Hepatocyte (in vitro differentiated cells): Measurements from ENCODE around the gene KRAS. TPM values are rescaled to one million over a fixed set of nuclear protein-coding genes. Genes with fewer than 3 reads are reported as not detected.

Experiments
- DNase-seq: peaks from one replicate; pipeline ENCODE4 v3.0.0-alpha.2; 2016; ENCODE audit warnings: low spot score
- H2AFZ ChIP-seq: fragments of 200-600 bp; sonication (generic); 2 replicates; pipeline ENCODE4 v1.6.0; 2016; ENCODE audit warnings: antibody characterized with exemption, mild to moderate bottlenecking
- H3K27ac ChIP-seq: fragments of 200-600 bp; sonication (generic); 2 replicates; pipeline ENCODE4 v1.5.1; 2016; ENCODE audit warnings: mild to moderate bottlenecking
- H3K27me3 ChIP-seq: fragments of 200-600 bp; sonication (generic); 2 replicates; pipeline ENCODE4 v1.6.1; 2016
- H3K36me3 ChIP-seq: fragments of 200-600 bp; sonication (generic); replicated peaks from 2 replicates; pipeline ENCODE4 v1.5.1; 2016; ENCODE audit warnings: low read depth; ENCODE audit not compliant: insufficient read depth
- H3K4me1 ChIP-seq: fragments of 200-600 bp; sonication (generic); 2 replicates; pipeline ENCODE4 v1.5.1; 2016; ENCODE audit warnings: mild to moderate bottlenecking, moderate library complexity; ENCODE audit not compliant: insufficient read depth
- H3K4me2 ChIP-seq: fragments of 200-600 bp; sonication (generic); 2 replicates; pipeline ENCODE4 v1.6.0; 2016
- H3K4me3 ChIP-seq: fragments of 200-600 bp; sonication (generic); 2 replicates; pipeline ENCODE4 v1.5.1; 2016; ENCODE audit warnings: mild to moderate bottlenecking
- H3K79me2 ChIP-seq: fragments of 200-600 bp; sonication (generic); 2 replicates; pipeline ENCODE4 v1.6.0; 2017; ENCODE audit warnings: mild to moderate bottlenecking
- H3K9me2 ChIP-seq: fragments of 200-600 bp; sonication (generic); replicated peaks from 2 replicates; pipeline ENCODE4 v1.6.0; 2017; ENCODE audit warnings: mild to moderate bottlenecking; ENCODE audit not compliant: insufficient read depth
- H3K9me3 ChIP-seq: fragments of 200-600 bp; sonication (generic); 2 replicates; pipeline ENCODE4 v1.5.1; 2016; ENCODE audit warnings: low read depth, mild to moderate bottlenecking
- H4K20me1 ChIP-seq: fragments of 200-600 bp; sonication (generic); 2 replicates; pipeline ENCODE4 v1.6.0; 2016; ENCODE audit warnings: mild to moderate bottlenecking; ENCODE audit not compliant: insufficient read depth, poor library complexity, severe bottlenecking
- CTCF ChIP-seq: fragments of 200-600 bp; sonication (generic); IDR thresholded peaks from 2 replicates; pipeline ENCODE4 v1.5.1; 2016; ENCODE audit warnings: antibody characterized with exemption, mild to moderate bottlenecking; ENCODE audit not compliant: poor library complexity
- EZH2 ChIP-seq: fragments of 200-600 bp; sonication (generic); IDR thresholded peaks from 2 replicates; pipeline ENCODE4 v1.6.1; 2016; ENCODE audit warnings: antibody characterized with exemption, mild to moderate bottlenecking, borderline replicate concordance
- EZH2phosphoT487 ChIP-seq: fragments of 200-600 bp; sonication (generic); IDR thresholded peaks from one replicate; pipeline ENCODE4 v1.6.1; 2018; ENCODE audit warnings: antibody characterized with exemption, mild to moderate bottlenecking, low read depth, moderate library complexity; ENCODE audit not compliant: unreplicated experiment, severe bottlenecking
- WGBS: methylation state at CpG from one replicate; pipeline ENCODE4 v1.1.6; 2016; ENCODE audit warnings: low lambda C conversion rate; ENCODE audit errors: missing lambda C conversion rate; 5-methylcytosine and 5-hydroxymethylcytosine counted together
- polyA plus RNA-seq: library from polyadenylated mRNA; unstranded; fragments of >200 nt; fragmentation: Nextera tagmentation; extraction: Ambion mirVana; gene quantifications from 2 replicates; pipeline ENCODE4 v1.2.1, GENCODE V29; 2016
- total RNA-seq: library from RNA; depleted of rRNA; stranded (reverse); fragments of >200 nt; gene quantifications from 2 replicates; pipeline ENCODE4 v1.2.3, GENCODE V29; 2014

KRAS gene
- total and polyA plus RNA-seq, 2 experiments from 2014 or later = 42.5 to 43.6 TPM

DNA sequence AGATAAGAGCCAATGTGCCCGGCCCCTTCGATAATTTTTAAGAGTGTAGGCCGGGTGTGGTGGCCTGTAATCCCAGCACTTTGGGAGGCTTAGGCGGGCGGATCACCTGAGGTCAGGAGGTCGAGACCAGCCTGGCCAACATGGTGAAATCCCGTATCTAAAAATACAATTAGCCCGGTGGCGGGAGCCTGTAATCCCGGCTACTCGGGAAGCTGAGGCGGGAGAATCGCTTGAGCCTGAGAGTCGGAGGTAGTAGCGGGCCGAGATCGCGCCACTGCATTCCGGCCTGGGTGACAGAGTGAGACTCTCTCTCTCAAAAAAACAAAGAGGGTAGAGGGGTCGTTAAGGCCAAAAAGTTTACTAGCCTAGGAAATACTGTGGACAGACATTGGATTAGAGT is 2.6 kb downstream of the KRAS start:
- 94% methylated on average over 20 of the region's 20 CpGs for WGBS
- H2AFZ ChIP-seq = no peak overlapping the region
- TF ChIP-seq CTCF (no peak), EZH2 (no peak), EZH2phosphoT487 (no peak)
- peaks cover 9% of the 10 kb centered on the region for H3K4me1 ChIP-seq
- H3K9me3 ChIP-seq = no peaks in the 10 kb centered on the region
- no peak overlapping the region for H3K4me2 ChIP-seq
- DNase-seq = no peak
- H3K4me3 ChIP-seq = no peak overlapping the region
- no peaks in the 10 kb centered on the region for H3K27me3 ChIP-seq
- peaks cover 67% of the 10 kb centered on the region for H3K79me2 ChIP-seq
- no peaks in the 10 kb centered on the region for H3K9me2 ChIP-seq
- H4K20me1 ChIP-seq = peaks cover 5% of the 10 kb centered on the region
- H3K36me3 ChIP-seq = no peaks in the 10 kb centered on the region
- no peak overlapping the region for H3K27ac ChIP-seq

- Histone ChIP-seq H3K27ac (no peak overlapping the region), H3K9me3 (no peaks in the 10 kb centered on the region), H3K79me2 (peaks cover 78% of the 10 kb centered on the region), H3K4me3 (no peak overlapping the region), H2AFZ (no peak overlapping the region), H4K20me1 (peaks cover 5% of the 10 kb centered on the region), H3K36me3 (no peaks in the 10 kb centered on the region), H3K9me2 (no peaks in the 10 kb centered on the region), H3K4me2 (no peak overlapping the region), H3K27me3 (no peaks in the 10 kb centered on the region), H3K4me1 (no peaks in the 10 kb centered on the region)
- no peak for DNase-seq
- TF ChIP-seq CTCF = no peak
- no peak for TF ChIP-seq EZH2
- TF ChIP-seq EZH2phosphoT487 = no peak
- WGBS = 99% methylated on average over 6 of the region's 6 CpGs
Measured at GRCh38 chr12:25245491-25245890, 5.2 kb downstream of the KRAS start.

- H2AFZ ChIP-seq = no peak overlapping the region
- H3K36me3 ChIP-seq = no peaks in the 10 kb centered on the region
- no peak for TF ChIP-seq EZH2
- no peak for TF ChIP-seq EZH2phosphoT487
- TF ChIP-seq CTCF = no peak
- H3K27me3 ChIP-seq = no peaks in the 10 kb centered on the region
- H3K9me3 ChIP-seq = no peaks in the 10 kb centered on the region
- no peaks in the 10 kb centered on the region for H3K9me2 ChIP-seq
- peaks cover 5% of the 10 kb centered on the region for H4K20me1 ChIP-seq
- H3K4me2 ChIP-seq = peak overlapping the region; percentile 14
- H3K4me1 ChIP-seq = no peaks in the 10 kb centered on the region
- peak overlapping the region; percentile 91 for H3K27ac ChIP-seq
- H3K79me2 ChIP-seq = peaks cover 82% of the 10 kb centered on the region
- H3K4me3 ChIP-seq = no peak overlapping the region
- no peak for DNase-seq
Measured at GRCh38 chr12:25243680-25243990, 7.1 kb downstream of the KRAS start.

DNA sequence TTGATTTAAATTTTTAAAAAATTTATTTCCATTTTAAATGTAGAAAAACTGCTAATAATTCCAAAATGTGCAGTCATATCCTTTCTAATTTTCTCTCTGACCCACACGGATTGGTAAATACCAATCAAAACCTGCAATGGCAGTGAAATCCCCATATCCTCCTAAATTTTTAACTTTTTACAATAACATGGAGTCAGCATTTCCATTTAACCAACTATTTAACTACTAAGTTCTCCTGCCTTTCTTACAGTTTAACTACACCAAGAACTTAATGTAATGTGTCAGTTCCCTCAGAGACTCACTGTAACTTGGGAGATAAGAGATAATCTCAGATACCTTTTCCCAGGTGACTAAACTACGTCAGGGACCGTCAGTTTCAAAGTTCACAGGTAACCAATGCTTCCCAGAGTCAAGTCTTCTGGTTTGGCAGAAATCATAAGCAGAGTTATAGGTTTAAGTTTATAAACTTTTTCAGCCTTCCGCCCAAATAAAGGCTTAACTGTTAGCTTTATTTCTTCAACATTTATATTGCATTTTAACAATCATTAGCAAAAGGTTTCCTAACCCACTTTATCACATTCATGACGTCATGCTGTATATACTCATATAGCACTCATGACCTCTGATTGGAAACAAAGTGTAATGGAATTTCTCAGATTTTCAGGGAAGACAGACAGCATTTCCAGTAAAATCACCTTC is 7.6 kb downstream of the KRAS start:
- H3K4me2 ChIP-seq = peak overlapping the region; percentile 14
- no peaks in the 10 kb centered on the region for H3K27me3 ChIP-seq
- peak overlapping the region; percentile 91 for H3K27ac ChIP-seq
- no peaks in the 10 kb centered on the region for H3K4me1 ChIP-seq
- H3K9me2 ChIP-seq = no peaks in the 10 kb centered on the region
- peak; percentile 56 for DNase-seq
- peaks cover 82% of the 10 kb centered on the region for H3K79me2 ChIP-seq
- no peak overlapping the region for H2AFZ ChIP-seq
- peaks cover 2% of the 10 kb centered on the region for H4K20me1 ChIP-seq
- no peaks in the 10 kb centered on the region for H3K9me3 ChIP-seq
- no peak overlapping the region for H3K4me3 ChIP-seq
- TF ChIP-seq CTCF (no peak), EZH2phosphoT487 (no peak), EZH2 (no peak)
- H3K36me3 ChIP-seq = no peaks in the 10 kb centered on the region
- 58% methylated on average over 5 of the region's 5 CpGs for WGBS
